GM21786 (cell line): ENCODE data around the gene NPRL2.
"Not testable (repeated sequence)": the region's sequence is repeated elsewhere in the genome, so short reads cannot be mapped to it uniquely, and the experiment has no call there.

Source experiments
- ATAC-seq: cut with Tn5 transposase; IDR thresholded peaks from one replicate; pipeline ENCODE4 v1.9.1; 2021; ENCODE audit not compliant: unreplicated experiment

NPRL2 gene

GRCh38 chr3:50314816-50315215, 35.8 kb downstream of the NPRL2 start:
- no peak for ATAC-seq

DNA sequence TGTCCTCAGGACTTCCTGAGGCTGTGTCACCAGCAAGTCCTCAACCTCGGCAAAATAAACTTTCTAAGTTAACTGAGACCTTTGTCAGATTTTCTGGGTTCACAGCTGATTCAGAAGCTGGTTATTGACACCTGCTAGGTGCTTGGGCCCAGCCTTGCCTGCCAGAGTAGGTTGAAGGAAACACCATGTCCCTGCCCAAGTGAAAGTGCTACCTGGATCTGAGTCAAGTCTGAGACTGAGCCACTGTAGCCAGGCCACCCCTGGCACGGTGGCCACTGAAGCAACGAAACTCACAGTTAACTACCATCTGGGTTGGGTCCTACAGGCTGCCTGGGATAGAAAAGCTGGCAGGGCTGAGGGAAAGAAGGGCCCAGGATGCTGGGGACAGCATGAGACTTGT, 36.2 kb downstream of the NPRL2 start:
- no peak for ATAC-seq

- ATAC-seq = not testable (repeated sequence)
Measured at GRCh38 chr3:50312041-50312440, 38.5 kb downstream of the NPRL2 start.

GRCh38 chr3:50304601-50305000, 46.0 kb downstream of the NPRL2 start:
- ATAC-seq = no peak

- no peak for ATAC-seq
Measured at GRCh38 chr3:50303013-50303815, 47.4 kb downstream of the NPRL2 start, which contains the start of gene HYAL1. TSS of gene HYAL1 (minus strand) at chr3:50303574. CDS start at chr3:50302956, 618 bp downstream.

GRCh38 chr3:50302095-50303012, 48.2 kb downstream of the NPRL2 start:
- no peak for ATAC-seq

- no peak for ATAC-seq
Measured at GRCh38 chr3:50300681-50301254, 49.8 kb downstream of the NPRL2 start.

GRCh38 chr3:50299929-50300680, 50.5 kb downstream of the NPRL2 start:
- no peak for ATAC-seq

- no peak for ATAC-seq
Measured at GRCh38 chr3:50299638-50299928, 51.0 kb downstream of the NPRL2 start.

- peak; percentile 88 for ATAC-seq
Measured at GRCh38 chr3:50298836-50299637, 51.5 kb downstream of the NPRL2 start, which contains the start of the genes HYAL3 and NAA80. TSS of gene HYAL3 (minus strand) at chr3:50299405. CDS start at chr3:50295602, 3,803 bp downstream. TSS of gene NAA80 (minus strand) at chr3:50299405. CDS start at chr3:50297463, 1,942 bp downstream.

GRCh38 chr3:50297896-50298725, 52.5 kb downstream of the NPRL2 start:
- ATAC-seq = no peak

- no peak for ATAC-seq
Measured at GRCh38 chr3:50297384-50297775, 53.2 kb downstream of the NPRL2 start.
